Measurements from ENCODE around the gene SIGMAR1. TPM values are rescaled to one million over a fixed set of nuclear protein-coding genes. Genes with fewer than 3 reads are reported as not detected.
A peak's percentile ranks its signal among the peaks of the same experiment; 100 is the strongest.

Gene SIGMAR1
- total RNA-seq, 4 donors from 2014 or later = 34.1 to 55.2 (median 51.3) TPM

DNA sequence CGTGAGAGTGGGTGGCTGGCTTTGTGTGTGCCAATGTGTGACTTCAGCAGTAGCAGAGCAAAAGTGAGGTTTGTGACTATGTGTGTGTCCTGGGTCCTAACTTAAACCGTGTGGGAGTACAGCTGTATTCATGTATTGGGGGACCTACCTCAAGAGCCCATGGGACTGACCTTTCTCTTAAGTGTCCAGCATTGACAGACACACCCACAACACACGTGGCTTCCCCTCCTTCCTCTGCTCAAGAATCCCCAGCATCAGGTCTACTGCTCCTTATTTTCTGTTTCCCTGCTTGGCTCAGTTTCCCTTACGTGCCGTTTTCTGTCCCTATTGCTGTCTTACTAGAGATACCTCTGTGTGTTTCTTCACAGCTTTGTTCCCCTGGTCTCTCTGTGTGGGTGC is 15.0 kb upstream of the SIGMAR1 start:
- Histone ChIP-seq H3K4me3 (peak overlapping the region; percentile 22 to 43), H3K9me3 (no peaks in the 10 kb centered on the region), H3K36me3 (no peaks in the 10 kb centered on the region), H3K27ac (peak overlapping the region; percentile 77 to 81), H3K4me1 (peaks cover 0 to 38% of the 10 kb centered on the region in 2 donors), H3K27me3 (no peaks in the 10 kb centered on the region)
- TF ChIP-seq CTCF (IDR thresholded peaks at IDR 0.05) (no peak), POLR2A (IDR thresholded peaks at IDR 0.05) (no peak)
- intact Hi-C loops (cut with DNase I; ENCODE audit: low total_unique reads) = no loop called here
- DNase-seq = no peak

DNA sequence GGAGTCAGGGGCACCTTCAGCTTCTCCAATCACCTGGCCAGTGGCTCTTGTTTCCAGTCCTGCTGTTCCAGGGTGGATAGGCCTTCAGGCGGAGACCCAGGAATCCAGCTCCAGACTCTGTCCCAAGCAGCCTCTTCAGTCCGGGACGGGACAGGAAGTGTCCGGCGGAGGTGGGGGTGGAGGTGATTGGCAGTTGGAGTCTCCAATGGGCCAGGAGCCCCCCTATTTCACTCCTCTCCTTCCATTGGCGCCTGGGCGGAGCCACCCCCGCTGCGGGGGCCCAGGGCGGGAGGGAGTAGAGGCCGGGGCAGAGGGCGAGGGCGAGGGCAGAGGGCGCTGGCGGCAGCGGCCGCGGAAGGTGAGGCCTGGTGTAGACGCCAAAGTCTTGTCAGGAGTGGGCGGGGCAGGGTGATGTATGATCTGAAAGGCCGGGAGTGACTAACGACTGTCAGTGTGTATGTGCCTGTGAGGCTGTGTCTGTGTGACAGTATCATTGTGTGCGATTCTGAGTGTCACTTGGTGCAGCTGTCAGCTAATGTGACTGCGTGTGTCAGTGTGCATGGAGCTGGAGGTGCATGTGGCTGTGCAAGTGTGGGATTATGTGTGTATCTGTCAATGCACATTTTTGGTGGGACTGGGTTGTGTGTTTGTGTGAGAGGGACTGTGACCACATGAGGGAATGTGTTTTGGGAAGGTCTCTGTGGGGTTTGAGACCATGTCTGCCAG is 14.5 kb upstream of the SIGMAR1 start, which contains the start of gene IL11RA:
Gene IL11RA (plus strand): TSS at position 310 of the 726 bp plus-strand sequence. CDS start 3,033 bp downstream, outside the sequence.
- intact Hi-C loops (cut with DNase I; ENCODE audit: low total_unique reads) = no loop called here
- Histone ChIP-seq H3K4me3 (peak within 1 kb of the TSS; percentile 22 to 43), H3K36me3 (no peaks in the 10 kb centered on the region), H3K4me1 (peaks cover 0 to 38% of the 10 kb centered on the region in 2 donors), H3K27ac (peak within 1 kb of the TSS; percentile 77 to 81), H3K9me3 (no peaks in the 10 kb centered on the region), H3K27me3 (no peaks in the 10 kb centered on the region)
- peak; percentile 91 to 94 for DNase-seq
- TF ChIP-seq POLR2A (IDR thresholded peaks at IDR 0.05) = peak in 1 of 2 donors; percentile 40
- no peak for TF ChIP-seq CTCF (IDR thresholded peaks at IDR 0.05)

DNA sequence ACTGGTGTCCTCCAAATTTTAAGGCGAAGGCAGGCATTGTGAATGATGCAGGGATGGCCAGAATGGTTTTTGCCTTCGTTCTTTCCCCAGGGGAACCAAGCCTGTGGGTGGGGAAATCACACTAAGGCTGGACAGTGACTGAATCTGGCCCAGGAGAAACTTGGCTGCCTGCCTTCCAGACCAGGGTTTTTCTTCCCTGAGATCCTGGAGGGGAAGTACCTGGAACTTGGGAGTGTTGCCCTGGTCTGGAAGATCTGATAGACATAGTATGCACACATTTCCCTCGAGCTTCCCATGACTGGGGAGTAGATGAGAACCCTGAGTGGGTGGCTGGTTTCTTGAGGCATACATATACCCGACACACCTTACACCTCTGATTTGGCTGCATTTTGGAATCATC is 13.7 kb upstream of the SIGMAR1 start:
- Histone ChIP-seq H3K27ac (peak overlapping the region; percentile 77 to 81), H3K36me3 (no peaks in the 10 kb centered on the region), H3K27me3 (no peaks in the 10 kb centered on the region), H3K4me3 (peak overlapping the region in 1 of 2 donors; percentile 22), H3K9me3 (no peaks in the 10 kb centered on the region), H3K4me1 (peaks cover 0 to 38% of the 10 kb centered on the region in 2 donors)
- DNase-seq = peak; percentile 60 to 62
- intact Hi-C loops (cut with DNase I; ENCODE audit: low total_unique reads) = no loop called here
- TF ChIP-seq POLR2A (IDR thresholded peaks at IDR 0.05) (no peak), CTCF (IDR thresholded peaks at IDR 0.05) (no peak)

GRCh38 chr9:34650816-34651215 is 13.2 kb upstream of the SIGMAR1 start:
- Histone ChIP-seq H3K4me1 (peaks cover 0 to 38% of the 10 kb centered on the region in 2 donors), H3K9me3 (no peaks in the 10 kb centered on the region), H3K36me3 (no peaks in the 10 kb centered on the region), H3K4me3 (no peak overlapping the region), H3K27ac (peak overlapping the region; percentile 77 to 81), H3K27me3 (no peaks in the 10 kb centered on the region)
- no peak for DNase-seq
- intact Hi-C loops (cut with DNase I; ENCODE audit: low total_unique reads) = no loop called here
- TF ChIP-seq CTCF (IDR thresholded peaks at IDR 0.05) (no peak), POLR2A (IDR thresholded peaks at IDR 0.05) (no peak)

DNA sequence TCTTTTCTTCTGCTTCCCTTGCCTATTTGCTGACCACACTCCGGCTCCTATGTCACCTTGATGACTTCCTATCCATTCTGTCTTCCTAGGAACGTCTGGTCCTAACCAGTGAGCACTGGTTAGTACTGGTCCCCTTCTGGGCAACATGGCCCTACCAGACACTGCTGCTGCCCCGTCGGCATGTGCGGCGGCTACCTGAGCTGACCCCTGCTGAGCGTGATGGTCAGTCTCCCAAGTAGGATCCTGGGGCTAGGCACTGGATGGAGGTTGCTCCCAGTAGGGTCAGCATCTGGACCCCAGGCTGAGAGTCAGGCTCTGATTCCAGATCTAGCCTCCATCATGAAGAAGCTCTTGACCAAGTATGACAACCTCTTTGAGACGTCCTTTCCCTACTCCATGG is 11.1 kb upstream of the SIGMAR1 start:
- TF ChIP-seq CTCF (IDR thresholded peaks at IDR 0.05) (no peak), POLR2A (IDR thresholded peaks at IDR 0.05) (no peak)
- Histone ChIP-seq H3K36me3 (no peaks in the 10 kb centered on the region), H3K4me1 (peaks cover 0 to 25% of the 10 kb centered on the region in 2 donors), H3K27ac (no peak overlapping the region), H3K9me3 (no peaks in the 10 kb centered on the region), H3K27me3 (no peaks in the 10 kb centered on the region), H3K4me3 (no peak overlapping the region)
- DNase-seq = no peak
- intact Hi-C loops (cut with DNase I; ENCODE audit: low total_unique reads) = loop anchor here (10.0 kb wide), 1 partner anchor 56 kb away; no protein-coding TSS in a partner anchor

All from uterus (tissue), 4 donors.